ENCODE results near the gene KRT15. TPM values are rescaled to one million over a fixed set of nuclear protein-coding genes. Genes with fewer than 3 reads are reported as not detected.

Gene KRT15
- total RNA-seq: 0.20 and 1.5 TPM in 2 replicates

- no peak for DNase-seq (ENCODE audit: low read depth in 2 of 2)
Measured at GRCh38 chr17:41518789-41519449, at the start of gene KRT15. TSS of gene KRT15 (minus strand) at chr17:41518890. CDS start at chr17:41518827, 63 bp downstream.

GRCh38 chr17:41567317-41567716, 48.6 kb upstream of the KRT15 start:
- no peak for DNase-seq (ENCODE audit: low read depth in 2 of 2)

- no peak for DNase-seq (ENCODE audit: low read depth in 2 of 2)
Measured at GRCh38 chr17:41565338-41565737, 46.6 kb upstream of the KRT15 start.

GRCh38 chr17:41563607-41564170, 45.0 kb upstream of the KRT15 start:
- no peak for DNase-seq (ENCODE audit: low read depth in 2 of 2)

- no peak for DNase-seq (ENCODE audit: low read depth in 2 of 2)
Measured at GRCh38 chr17:41561554-41561953, 42.9 kb upstream of the KRT15 start.

GRCh38 chr17:41559548-41559947, 40.9 kb upstream of the KRT15 start:
- no peak for DNase-seq (ENCODE audit: low read depth in 2 of 2)

GRCh38 chr17:41556931-41557330, 38.2 kb upstream of the KRT15 start:
- no peak for DNase-seq (ENCODE audit: low read depth in 2 of 2)

- DNase-seq (ENCODE audit: low read depth in 2 of 2): no peak
Measured at GRCh38 chr17:41556306-41556705, 37.6 kb upstream of the KRT15 start.

- DNase-seq (ENCODE audit: low read depth in 2 of 2): peak in 1 of 2 donors; percentile 35
Measured at GRCh38 chr17:41555105-41555887, 36.6 kb upstream of the KRT15 start.

GRCh38 chr17:41553987-41554680, 35.4 kb upstream of the KRT15 start:
- DNase-seq (ENCODE audit: low read depth in 2 of 2): no peak

GRCh38 chr17:41553176-41553575, 34.5 kb upstream of the KRT15 start:
- no peak for DNase-seq (ENCODE audit: low read depth in 2 of 2)

- DNase-seq (ENCODE audit: low read depth in 2 of 2): no peak
Measured at GRCh38 chr17:41552455-41552854, 33.8 kb upstream of the KRT15 start.

GRCh38 chr17:41551365-41551764, 32.7 kb upstream of the KRT15 start:
- DNase-seq (ENCODE audit: low read depth in 2 of 2): peak; percentile 32 to 42

GRCh38 chr17:41549596-41550039, 30.9 kb upstream of the KRT15 start:
- DNase-seq (ENCODE audit: low read depth in 2 of 2): no peak

GRCh38 chr17:41548844-41549595, 30.3 kb upstream of the KRT15 start:
- peak; percentile 82 to 84 for DNase-seq (ENCODE audit: low read depth in 2 of 2)

GRCh38 chr17:41547921-41548843, 29.5 kb upstream of the KRT15 start:
- DNase-seq (ENCODE audit: low read depth in 2 of 2): peak; percentile 20 to 86

GRCh38 chr17:41547378-41547841, 28.7 kb upstream of the KRT15 start:
- DNase-seq (ENCODE audit: low read depth in 2 of 2): no peak

- DNase-seq (ENCODE audit: low read depth in 2 of 2): no peak
Measured at GRCh38 chr17:41546819-41547218, 28.1 kb upstream of the KRT15 start.

- DNase-seq (ENCODE audit: low read depth in 2 of 2): no peak
Measured at GRCh38 chr17:41545829-41546410, 27.2 kb upstream of the KRT15 start.

GRCh38 chr17:41544935-41545334, 26.2 kb upstream of the KRT15 start:
- DNase-seq (ENCODE audit: low read depth in 2 of 2): no peak
